Pancreas (tissue), 10 donors: ENCODE measurements around the gene HTR2B. TPM values are rescaled to one million over a fixed set of nuclear protein-coding genes. Genes with fewer than 3 reads are reported as not detected.

Experiments used
- ATAC-seq, 4 donors: fragments of 200-7000 bp; cut with Tn5 transposase; one replicate each; pipeline versions ENCODE4 v1.8.0 to v1.9.1; 2020; ENCODE audit warnings: mild to moderate bottlenecking in 4 of 4, moderate library complexity in 4 of 4
- DNase-seq, 6 donors: peaks; one replicate each; pipeline ENCODE4 v3.0.0-alpha.2; 2020
- FAIRE-seq: peaks from 2 replicates; lab custom pipeline; 2012; peaks lifted over from hg19 to GRCh38; lab: Jason Lieb, UNC
- H3K27ac ChIP-seq, 4 donors: fragments of 200-600 bp; sonication (generic); 1 replicate in 3 of 4; 2 replicates in 1 of 4; pipeline versions ENCODE4 v1.5.0 to v1.8.0; 2020
- H3K27me3 ChIP-seq, 4 donors: fragments of 200-600 bp; one replicate each; pipeline ENCODE4 v1.8.0; 2021
- H3K36me3 ChIP-seq, 3 donors: fragments of 200-600 bp; sonication (generic) in 1 of 3; one replicate each; pipeline versions ENCODE4 v1.5.0 to v1.8.0; 2020 to 2021
- H3K4me1 ChIP-seq, 3 donors: fragments of 200-600 bp; one replicate each; pipeline ENCODE4 v1.8.0; 2021
- H3K4me3 ChIP-seq, 4 donors: fragments of 200-600 bp; sonication (generic) in 2 of 4; one replicate each; pipeline versions ENCODE4 v1.5.0 to v1.8.0; 2020 to 2021
- H3K9me3 ChIP-seq, 4 donors: fragments of 200-600 bp; one replicate each; pipeline ENCODE4 v1.8.0; 2021
- CTCF ChIP-seq, 4 donors: fragments of 200-600 bp; sonication (generic) in 3 of 4; IDR thresholded peaks; one replicate each; pipeline versions ENCODE4 v1.5.0 to v1.8.0; 2021; ENCODE audit warnings: antibody characterized with exemption in 4 of 4
- WGBS, 2 donors: extraction: QIAGEN DNeasy Blood & Tissue Kit; methylation state at CpG; one replicate each; pipeline ENCODE4 v1.1.7; 2013; 5-methylcytosine and 5-hydroxymethylcytosine counted together
- intact Hi-C, 3 donors: fragments of 100-400 bp; cut with DNase I; formaldehyde crosslinking; loops; one replicate each; pipeline versions ENCODE4 v1.11.1 to v1.14.2; 2022
- polyA plus RNA-seq, 2 donors: library from polyadenylated mRNA; stranded (reverse); fragments of 200-250 nt; gene quantifications; one replicate each; pipeline ENCODE4 v1.2.3, GENCODE V29; 2013
- total RNA-seq, 6 donors: library from RNA; stranded (reverse); fragmentation: NEBNext Ultra II Directional in 4 of 6; extraction: Animal tissue kit (Norgen Biotek cat#: 25700) in 4 of 6; gene quantifications; one replicate each; pipeline versions ENCODE4 v1.2.1 to v1.2.4, GENCODE V29; 2021 to 2023
- donor health status: healthy with polysubstance abuse.
- donor health status: DM: no; HTN: no; CAD: no; lungs with moderate emphysema.
- donor health status: DM: no; HTN: no; CAD: no.
- donor health status: control.
- donor health status: control.
- donor health status: Bipolar disorder and iron deficiency.
- donor health status: DM: yes; HTN: yes; CAD: no.
- donor health status: DM: no; HTN: no; CAD: no.
- donor health status: DM: no; HTN: no; CAD: no.
- donor health status: DM: yes; HTN: yes; CAD: no.

HTR2B gene
- total and polyA plus RNA-seq, 8 donors, result 0.08 to 0.78 (median 0.11) TPM; not detected in 1

DNA sequence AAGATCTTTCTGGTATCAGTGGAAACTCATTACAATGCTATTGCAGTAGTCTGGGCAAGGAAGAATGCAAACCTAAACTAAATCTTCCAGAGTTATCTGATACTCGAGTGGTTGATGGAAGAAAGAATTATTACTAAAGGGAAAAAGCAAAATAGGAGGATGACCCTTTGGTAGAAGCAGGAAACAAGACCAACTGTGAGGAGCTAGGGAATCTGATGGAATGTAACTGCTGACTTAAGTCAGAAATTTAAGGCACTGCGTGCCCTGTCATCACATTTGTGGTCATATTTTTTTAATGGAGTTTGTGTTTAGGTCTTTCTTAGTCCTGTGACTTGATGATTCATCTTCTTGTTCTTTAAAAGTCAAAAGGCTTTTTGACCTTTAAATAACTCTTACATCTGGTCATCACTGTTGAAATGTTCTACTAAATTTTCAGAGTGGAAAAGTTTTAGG, 37.1 kb upstream of the HTR2B start:
- ATAC-seq, result peak in 2 of 4 donors; percentile 60 to 71
- no peaks in the 10 kb centered on the region for H3K4me1 ChIP-seq
- DNase-seq, result no peak
- 79 to 85% methylated on average over 2 of the region's 2 CpGs for WGBS, 2 donors
- no peaks in the 10 kb centered on the region for H3K9me3 ChIP-seq
- H3K4me3 ChIP-seq, result no peak overlapping the region
- H3K27me3 ChIP-seq, result no peaks in the 10 kb centered on the region
- peak overlapping the region in 2 of 4 donors; percentile 9 to 14 for H3K27ac ChIP-seq
- FAIRE-seq, result no peak
- peaks cover 0 to 5% (median 0%) of the 10 kb centered on the region in 3 donors for H3K36me3 ChIP-seq
- TF ChIP-seq CTCF (IDR thresholded peaks at IDR 0.05), result no peak
- intact Hi-C loops, result no loop called here

- H3K4me3 ChIP-seq, result no peak overlapping the region
- no peaks in the 10 kb centered on the region for H3K4me1 ChIP-seq
- H3K27ac ChIP-seq, result peak overlapping the region in 2 of 4 donors; percentile 9 to 14
- no peak for TF ChIP-seq CTCF (IDR thresholded peaks at IDR 0.05)
- intact Hi-C loops, result no loop called here
- H3K9me3 ChIP-seq, result no peaks in the 10 kb centered on the region
- peaks cover 0 to 4% (median 0%) of the 10 kb centered on the region in 3 donors for H3K36me3 ChIP-seq
- DNase-seq (no peak), ATAC-seq (no peak), FAIRE-seq (no peak)
- 84 to 91% methylated on average over 7 of the region's 7 CpGs for WGBS, 2 donors
- H3K27me3 ChIP-seq, result no peaks in the 10 kb centered on the region
These were observed 36.5 kb upstream of the HTR2B start for GRCh38 chr2:231161252-231161839.

GRCh38 chr2:231160701-231161100, 35.9 kb upstream of the HTR2B start:
- FAIRE-seq (no peak), ATAC-seq (no peak), DNase-seq (no peak)
- WGBS, 2 donors, result 91 to 95% methylated on average over 5 of the region's 5 CpGs
- Histone ChIP-seq H3K4me3 (no peak overlapping the region), H3K27me3 (no peaks in the 10 kb centered on the region), H3K36me3 (peaks cover 0 to 4% (median 0%) of the 10 kb centered on the region in 3 donors), H3K9me3 (no peaks in the 10 kb centered on the region), H3K4me1 (no peaks in the 10 kb centered on the region), H3K27ac (no peak overlapping the region)
- intact Hi-C loops, result no loop called here
- no peak for TF ChIP-seq CTCF (IDR thresholded peaks at IDR 0.05)

GRCh38 chr2:231159306-231159705, 34.5 kb upstream of the HTR2B start:
- H3K9me3 ChIP-seq, result no peaks in the 10 kb centered on the region
- peaks cover 0 to 3% (median 0%) of the 10 kb centered on the region in 3 donors for H3K4me1 ChIP-seq
- no peaks in the 10 kb centered on the region for H3K27me3 ChIP-seq
- FAIRE-seq, result no peak
- no peak overlapping the region for H3K4me3 ChIP-seq
- DNase-seq, result no peak
- no peak overlapping the region for H3K27ac ChIP-seq
- no peak for TF ChIP-seq CTCF (IDR thresholded peaks at IDR 0.05)
- H3K36me3 ChIP-seq, result peaks cover 0 to 11% (median 0%) of the 10 kb centered on the region in 3 donors
- ATAC-seq, result no peak
- intact Hi-C loops, result no loop called here
